Measurements from ENCODE around the gene NRCAM.

Gene NRCAM

GRCh38 chr7:108424013-108424412 is 32.2 kb downstream of the NRCAM start:
- no peak for DNase-seq (ENCODE audit: low read depth)

- no peak for DNase-seq (ENCODE audit: low read depth)
Measured at GRCh38 chr7:108423089-108423989, 32.9 kb downstream of the NRCAM start.

- DNase-seq (ENCODE audit: low read depth): no peak
Measured at GRCh38 chr7:108421720-108422331, 34.4 kb downstream of the NRCAM start.

- DNase-seq (ENCODE audit: low read depth): no peak
Measured at GRCh38 chr7:108419961-108420908, 36.0 kb downstream of the NRCAM start.

- no peak for DNase-seq (ENCODE audit: low read depth)
Measured at GRCh38 chr7:108418946-108419345, 37.3 kb downstream of the NRCAM start.

- DNase-seq (ENCODE audit: low read depth): no peak
Measured at GRCh38 chr7:108417926-108418325, 38.3 kb downstream of the NRCAM start.

GRCh38 chr7:108417144-108417543 is 39.1 kb downstream of the NRCAM start:
- DNase-seq (ENCODE audit: low read depth): no peak

- no peak for DNase-seq (ENCODE audit: low read depth)
Measured at GRCh38 chr7:108415821-108416536, 40.3 kb downstream of the NRCAM start.

- no peak for DNase-seq (ENCODE audit: low read depth)
Measured at GRCh38 chr7:108415084-108415483, 41.2 kb downstream of the NRCAM start.

GRCh38 chr7:108413782-108414492 is 42.3 kb downstream of the NRCAM start:
- no peak for DNase-seq (ENCODE audit: low read depth)

- no peak for DNase-seq (ENCODE audit: low read depth)
Measured at GRCh38 chr7:108413337-108413736, 42.9 kb downstream of the NRCAM start.

- DNase-seq (ENCODE audit: low read depth): no peak
Measured at GRCh38 chr7:108409146-108409545, 47.1 kb downstream of the NRCAM start.

- no peak for DNase-seq (ENCODE audit: low read depth)
Measured at GRCh38 chr7:108408296-108408991, 47.8 kb downstream of the NRCAM start.

GRCh38 chr7:108407676-108408075 is 48.6 kb downstream of the NRCAM start:
- DNase-seq (ENCODE audit: low read depth): no peak

GRCh38 chr7:108406222-108406890 is 49.9 kb downstream of the NRCAM start:
- no peak for DNase-seq (ENCODE audit: low read depth)

- no peak for DNase-seq (ENCODE audit: low read depth)
Measured at GRCh38 chr7:108404509-108405420, 51.5 kb downstream of the NRCAM start.

GRCh38 chr7:108403597-108404217 is 52.5 kb downstream of the NRCAM start:
- DNase-seq (ENCODE audit: low read depth): no peak

- DNase-seq (ENCODE audit: low read depth): no peak
Measured at GRCh38 chr7:108402865-108403264, 53.4 kb downstream of the NRCAM start.
